GM19438 (cell line): Measurements from ENCODE around the gene TEX29.

ENCODE experiments used
- ATAC-seq: cut with Tn5 transposase; IDR thresholded peaks from one replicate; pipeline ENCODE4 v1.9.1; 2021; ENCODE audit warnings: low read depth; ENCODE audit not compliant: unreplicated experiment

The TEX29 gene

DNA sequence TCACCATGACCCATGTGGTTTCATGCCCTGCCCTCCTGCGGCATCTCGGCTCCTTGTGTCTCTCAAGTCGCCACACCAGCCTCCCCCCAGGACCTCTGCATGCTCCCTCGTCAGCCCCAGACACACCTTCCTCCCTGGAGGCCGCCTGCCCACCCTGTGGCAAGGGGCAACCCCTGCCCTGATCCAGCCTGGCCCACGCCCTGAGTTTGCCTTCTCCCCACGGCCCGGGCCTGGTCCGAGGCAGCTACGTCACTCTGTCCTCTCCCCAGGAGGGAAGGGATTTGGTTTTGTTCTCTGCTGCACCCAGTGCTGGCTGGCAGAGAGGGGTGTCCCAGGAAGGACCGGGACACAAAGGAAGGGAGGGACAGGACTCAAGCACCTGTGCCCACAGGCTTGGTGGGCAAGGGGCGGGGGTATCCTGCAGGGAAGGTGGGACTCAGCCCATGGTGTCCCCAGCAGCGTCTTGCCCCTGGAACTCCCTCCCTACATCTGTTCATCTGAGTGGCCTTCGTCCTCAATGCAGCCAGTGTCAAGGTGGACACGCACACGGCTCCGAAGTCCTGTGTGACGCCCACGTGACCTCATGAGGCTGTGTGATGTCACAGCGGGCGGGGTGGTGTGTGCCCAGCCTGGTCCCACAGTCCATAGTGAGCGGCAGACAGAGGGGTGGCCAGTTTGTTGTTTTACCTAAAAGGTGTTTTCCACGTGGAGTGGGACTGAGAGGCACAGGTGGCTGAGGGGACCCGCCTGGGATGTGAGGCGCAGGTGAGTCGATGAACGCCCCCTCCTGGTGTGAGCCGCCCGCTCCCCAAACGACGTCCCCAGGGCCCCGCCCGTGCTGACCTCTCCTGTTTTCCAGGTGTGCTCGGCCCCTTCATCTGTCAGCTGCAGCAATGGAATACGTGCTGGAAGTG is at the start of gene TEX29:
Gene TEX29, plus strand, starts transcription at position 645 of the 914 bp plus-strand sequence. Its CDS starts 249 bp downstream, at position 894.
- no peak for ATAC-seq

DNA sequence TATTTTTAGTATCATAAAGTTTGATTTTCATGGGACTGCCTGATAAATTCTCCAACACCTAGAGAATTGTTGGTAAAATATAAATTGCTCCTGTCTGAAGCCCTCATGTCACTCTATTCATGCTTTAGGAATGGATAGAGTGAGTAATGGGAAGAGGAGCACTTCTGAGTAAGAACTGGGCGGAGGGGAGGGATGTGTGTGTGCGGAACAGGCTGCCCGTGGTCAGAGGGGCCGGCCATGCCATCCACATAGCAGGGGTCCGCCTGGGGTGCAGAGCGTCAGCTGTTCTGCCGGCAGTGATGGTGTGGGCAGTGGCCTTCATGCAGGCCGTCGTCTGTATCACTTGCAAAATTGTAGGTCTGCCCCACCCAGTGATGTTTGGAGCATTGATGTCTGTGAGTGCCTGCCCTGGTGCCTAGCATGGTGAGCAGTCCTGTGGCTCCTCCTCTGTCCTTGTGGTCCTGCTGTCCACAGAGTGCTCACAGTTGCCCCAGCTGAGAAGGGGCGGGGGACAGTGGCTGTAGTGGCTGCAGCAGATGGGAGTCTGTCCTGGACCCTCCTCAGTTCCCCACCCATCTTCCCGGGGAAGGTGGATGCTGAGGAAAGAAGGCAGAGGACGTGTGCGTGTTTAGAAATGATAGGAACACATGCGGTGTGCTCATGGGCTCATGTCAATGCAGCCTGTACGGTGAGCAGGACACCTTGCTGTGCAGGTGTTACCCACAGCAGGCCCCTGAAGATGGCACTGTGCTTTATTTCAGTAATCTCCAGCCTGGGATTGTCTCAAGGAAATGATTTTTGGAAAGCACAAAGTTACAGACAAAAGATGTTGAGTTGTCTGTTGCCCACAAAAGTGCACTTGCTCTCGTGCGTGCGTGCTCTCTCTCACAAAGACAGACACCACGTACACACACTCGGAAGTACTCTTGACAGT is 49.4 kb upstream of the TEX29 start:
- no peak for ATAC-seq

- no peak for ATAC-seq
Observed at GRCh38 chr13:111272117-111272516, 48.3 kb upstream of the TEX29 start.

DNA sequence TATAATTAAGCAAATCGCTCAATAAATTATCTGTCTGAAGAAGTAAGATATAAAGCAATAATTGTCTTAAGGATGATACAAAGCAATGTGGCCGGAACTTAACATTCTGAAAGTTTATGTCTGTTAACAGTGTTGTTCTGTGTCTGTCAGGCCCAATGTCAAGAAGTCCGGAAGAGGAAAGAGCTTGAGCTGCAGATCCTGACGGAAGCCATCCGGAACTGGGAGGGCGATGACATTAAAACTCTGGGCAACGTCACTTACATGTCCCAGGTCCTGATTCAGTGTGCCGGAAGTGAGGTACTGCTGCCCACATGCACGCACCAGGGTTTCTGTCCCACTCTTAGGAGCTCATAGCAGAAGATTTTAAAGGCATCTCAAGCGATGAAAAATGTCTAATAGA is 45.1 kb upstream of the TEX29 start:
- no peak for ATAC-seq

- ATAC-seq, result no peak
Observed at GRCh38 chr13:111275995-111276618, 44.3 kb upstream of the TEX29 start.

DNA sequence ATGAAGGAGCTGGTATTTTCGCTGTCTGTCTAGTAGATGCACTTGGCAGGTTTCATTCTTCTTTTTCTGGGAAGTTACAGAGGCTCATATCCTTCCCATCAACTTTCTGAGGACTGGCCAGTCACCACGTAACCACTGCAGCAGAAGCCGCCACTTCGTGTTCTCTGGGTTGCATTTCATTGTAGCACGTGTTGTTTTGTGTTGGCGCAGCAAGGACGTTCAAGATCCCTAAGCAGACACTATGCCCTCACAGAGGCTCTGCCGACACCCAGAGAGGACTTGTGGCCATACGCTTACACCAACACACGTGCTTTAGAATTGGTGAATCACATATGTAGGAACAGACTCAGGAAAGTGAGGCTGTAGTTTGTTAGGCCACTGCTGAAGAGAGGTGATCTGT is 42.2 kb upstream of the TEX29 start:
- no peak for ATAC-seq

GRCh38 chr13:111278743-111279652 is 41.4 kb upstream of the TEX29 start:
- ATAC-seq, result no peak

GRCh38 chr13:111280226-111280625 is 40.2 kb upstream of the TEX29 start:
- ATAC-seq, result no peak

DNA sequence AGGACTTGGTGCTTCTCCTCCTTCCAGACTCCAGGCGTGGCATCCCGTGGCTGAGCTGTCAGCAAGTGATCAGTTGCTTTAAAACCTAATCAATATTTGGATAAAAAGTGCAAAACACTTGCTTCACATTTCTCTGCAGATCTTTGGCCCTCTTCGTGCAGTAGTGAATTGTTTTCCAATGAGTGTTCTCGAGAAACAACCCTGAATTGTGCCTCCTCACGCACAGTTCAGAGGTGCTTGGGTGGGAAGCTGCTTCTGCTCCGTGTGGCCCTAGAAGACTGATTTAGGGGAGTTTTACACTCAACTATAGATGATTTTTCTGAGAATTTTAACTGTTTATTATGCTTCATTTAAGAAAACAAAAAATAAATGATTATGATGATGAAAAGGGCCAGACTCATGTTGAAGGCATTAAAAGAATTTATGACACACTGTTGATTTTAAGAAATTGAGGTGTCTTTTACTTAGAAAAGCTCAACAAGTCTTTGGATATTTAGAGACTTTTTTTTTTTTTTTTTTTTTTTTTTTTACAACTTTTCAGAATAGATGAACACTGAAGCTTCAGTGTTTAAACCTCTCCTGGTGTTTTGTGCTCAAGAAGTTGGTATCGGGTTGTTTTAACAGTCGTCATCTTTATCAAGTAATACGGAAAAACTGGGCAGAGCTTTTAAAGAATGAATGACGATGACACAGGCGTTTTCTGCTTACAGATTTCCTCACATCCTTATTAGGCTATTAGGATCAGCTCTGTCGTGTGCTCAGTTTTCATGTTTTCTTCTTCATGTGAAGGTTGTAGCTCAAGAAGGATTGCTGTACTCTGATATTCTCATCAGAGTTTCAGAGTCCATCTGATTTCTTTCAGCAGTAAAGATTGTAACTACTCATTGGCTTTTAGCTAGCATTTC is 39.5 kb upstream of the TEX29 start:
- no peak for ATAC-seq

DNA sequence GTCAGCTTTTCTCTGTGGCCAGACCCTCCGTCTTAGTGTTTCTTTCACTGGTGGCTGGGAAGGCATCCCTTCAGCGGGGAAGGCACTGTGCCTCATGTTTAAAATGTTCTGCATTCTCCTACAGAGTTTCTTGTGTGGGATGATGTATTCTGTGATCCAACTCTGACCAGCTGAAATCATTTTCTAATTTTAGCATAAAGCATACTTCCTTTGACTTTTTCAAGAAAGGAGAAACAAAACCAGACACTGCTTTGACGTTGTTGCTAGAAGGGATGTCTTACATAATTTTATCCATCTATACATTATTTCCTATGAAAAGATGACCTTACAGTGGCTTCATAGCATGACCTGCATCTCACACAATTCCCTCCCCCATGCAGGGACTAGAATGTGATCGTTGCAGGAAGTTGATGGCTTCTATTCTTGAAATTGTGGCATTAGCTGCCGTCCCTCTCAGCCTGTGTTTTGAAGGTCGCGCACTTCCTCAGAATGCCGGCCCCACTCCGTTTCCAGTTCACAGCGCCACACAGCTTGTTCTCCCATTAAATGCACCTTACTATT is 38.6 kb upstream of the TEX29 start:
- no peak for ATAC-seq

GRCh38 chr13:111282425-111282824 is 38.0 kb upstream of the TEX29 start:
- ATAC-seq, result no peak

GRCh38 chr13:111282997-111283396 is 37.4 kb upstream of the TEX29 start:
- ATAC-seq, result no peak

- ATAC-seq, result no peak
Observed at GRCh38 chr13:111283457-111283856, 37.0 kb upstream of the TEX29 start.

- no peak for ATAC-seq
Observed at GRCh38 chr13:111283991-111284390, 36.5 kb upstream of the TEX29 start.

DNA sequence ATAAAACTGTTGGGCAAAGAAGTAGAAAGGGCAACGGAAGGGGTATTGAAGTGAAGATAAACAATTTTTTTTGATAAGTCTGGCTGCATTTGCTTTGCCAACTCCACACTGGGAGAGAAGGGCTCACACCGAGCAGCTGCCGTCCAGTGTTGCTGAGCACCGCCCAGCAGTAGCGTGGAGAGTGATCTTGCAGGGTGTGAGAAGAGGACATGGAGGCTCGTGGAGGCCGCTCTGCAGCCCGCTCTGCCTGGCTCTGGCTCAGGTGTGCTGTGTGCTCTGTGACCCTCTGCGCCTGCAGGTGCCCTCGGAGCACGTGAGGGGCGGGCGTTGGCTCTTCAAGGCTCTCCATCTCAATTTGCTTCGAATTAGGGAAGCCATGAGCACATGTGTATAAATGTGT is 35.9 kb upstream of the TEX29 start:
- ATAC-seq, result no peak

- ATAC-seq, result no peak
Observed at GRCh38 chr13:111286162-111286561, 34.3 kb upstream of the TEX29 start.

DNA sequence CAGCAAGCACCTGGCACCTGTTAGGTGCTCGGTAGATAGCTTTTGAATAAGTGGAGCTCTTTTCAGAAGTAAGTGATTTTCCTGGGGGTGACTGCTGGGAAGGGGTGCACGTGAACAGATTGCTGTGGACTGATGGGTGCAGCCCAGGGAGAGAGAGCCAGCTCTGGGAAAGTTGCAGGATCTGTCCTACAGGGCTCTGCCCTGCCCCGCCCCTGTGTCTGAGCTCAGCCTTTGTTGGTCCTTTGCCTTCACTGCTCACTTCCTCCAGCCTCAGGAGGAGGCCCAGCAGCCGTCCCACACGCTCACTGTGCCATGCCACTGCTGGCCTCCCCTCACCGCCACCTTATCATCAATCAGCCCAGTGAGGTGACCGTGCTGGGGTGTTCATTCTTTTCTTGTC is 33.7 kb upstream of the TEX29 start:
- ATAC-seq, result no peak

GRCh38 chr13:111287201-111287600 is 33.2 kb upstream of the TEX29 start:
- no peak for ATAC-seq

DNA sequence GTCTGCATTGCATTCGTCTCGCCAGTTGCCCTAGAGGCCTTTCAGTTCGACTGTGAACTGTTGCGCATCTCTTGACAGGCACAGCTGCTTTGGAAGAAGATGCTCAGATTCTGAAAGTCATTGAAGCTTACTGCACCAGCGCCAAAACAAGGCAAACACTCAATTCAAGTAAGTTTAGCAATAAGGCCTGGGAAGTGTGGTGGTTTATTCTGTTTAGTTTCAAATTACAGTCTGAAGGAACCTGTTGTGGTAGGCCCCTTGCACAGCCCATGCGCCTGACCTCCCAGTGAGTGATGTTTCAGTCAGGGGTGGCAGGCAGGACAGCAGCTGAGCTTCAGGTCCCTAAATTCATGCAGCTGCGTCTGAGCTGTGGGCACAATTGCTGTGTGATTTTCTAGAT is 32.2 kb upstream of the TEX29 start:
- ATAC-seq, result no peak
